Measurements from ENCODE around the gene SPATS2L. TPM values are rescaled to one million over a fixed set of nuclear protein-coding genes. Genes with fewer than 3 reads are reported as not detected.

Gene SPATS2L
- total RNA-seq, 2 donors from 2014 or later: 9.7 to 54.4 TPM

DNA sequence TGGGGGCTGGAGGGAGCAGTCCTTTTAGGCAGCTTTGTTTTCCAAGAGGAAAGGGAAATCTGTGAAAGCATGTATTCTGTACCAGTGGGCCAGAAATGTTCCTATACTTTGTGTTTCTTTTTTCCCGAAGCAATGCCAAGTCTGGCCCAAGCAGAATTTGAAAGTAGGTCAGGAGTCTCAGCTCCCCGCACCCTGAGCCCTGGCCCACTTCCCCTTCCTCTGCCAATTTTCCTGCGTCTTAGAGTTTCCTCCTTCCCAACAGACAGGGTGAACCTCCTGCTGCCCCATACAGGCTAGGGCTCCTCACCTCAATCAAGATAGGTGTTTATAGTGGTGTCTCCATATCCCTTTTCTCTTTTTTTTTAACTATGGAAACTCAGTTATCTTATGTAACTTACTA, 138.0 kb downstream of the SPATS2L start:
- H3K27ac Mint-ChIP-seq: no peak overlapping the region
- peaks cover 20% of the 10 kb centered on the region for H3K4me1 Mint-ChIP-seq
- no peaks in the 10 kb centered on the region for H3K36me3 Mint-ChIP-seq (ENCODE audit: low read depth)
- no peak overlapping the region for H3K4me3 Mint-ChIP-seq
- no peak for ATAC-seq (replicated peaks)
- H3K9me3 Mint-ChIP-seq: no peaks in the 10 kb centered on the region
- no peaks in the 10 kb centered on the region for H3K27me3 Mint-ChIP-seq

DNA sequence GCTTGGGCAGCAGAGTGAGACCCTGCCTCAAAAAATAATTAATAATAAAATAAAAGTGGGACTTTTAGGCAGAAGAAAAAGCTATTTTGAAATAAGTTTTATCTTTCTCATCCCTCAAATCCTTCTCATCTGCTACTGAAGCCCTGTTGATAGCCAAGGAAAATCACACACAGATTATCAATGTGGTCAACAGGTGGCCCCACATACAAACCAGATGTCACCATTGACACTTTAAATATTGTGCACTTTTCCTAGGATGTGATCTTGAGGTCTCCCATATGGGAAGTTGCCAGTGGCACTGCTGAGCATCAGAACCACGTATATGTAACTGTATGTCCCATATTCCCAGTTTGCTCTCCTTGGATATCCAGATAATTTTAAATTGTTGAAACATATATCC, 138.8 kb downstream of the SPATS2L start:
- ATAC-seq (replicated peaks): no peak
- H3K27me3 Mint-ChIP-seq: no peaks in the 10 kb centered on the region
- H3K36me3 Mint-ChIP-seq (ENCODE audit: low read depth): no peaks in the 10 kb centered on the region
- H3K27ac Mint-ChIP-seq: no peak overlapping the region
- no peak overlapping the region for H3K4me3 Mint-ChIP-seq
- peaks cover 20% of the 10 kb centered on the region for H3K4me1 Mint-ChIP-seq
- H3K9me3 Mint-ChIP-seq: no peaks in the 10 kb centered on the region

DNA sequence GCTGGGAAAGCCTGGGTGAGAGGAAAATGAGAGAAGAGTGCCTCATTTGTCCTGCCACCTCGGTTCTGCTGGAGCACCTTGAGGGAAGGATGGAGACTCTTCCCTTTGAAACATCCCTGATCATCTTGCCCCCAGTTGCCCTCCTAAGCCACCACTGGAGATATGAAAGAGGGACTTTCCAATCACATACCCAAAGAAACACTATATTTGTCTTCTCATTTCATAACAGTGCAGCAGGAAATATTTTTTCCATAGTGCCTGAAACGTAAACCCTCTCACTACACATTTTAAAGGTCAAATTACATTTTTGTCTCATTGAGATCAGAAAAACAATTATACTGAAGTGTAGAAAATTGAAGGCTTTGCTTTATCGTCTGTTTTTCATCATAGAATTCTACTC, 140.1 kb downstream of the SPATS2L start:
- Mint-ChIP-seq H3K4me1 (peaks cover 20% of the 10 kb centered on the region), H3K9me3 (no peaks in the 10 kb centered on the region), H3K27me3 (no peaks in the 10 kb centered on the region), H3K4me3 (peak overlapping the region; percentile 32), H3K36me3 (ENCODE audit: low read depth) (no peaks in the 10 kb centered on the region), H3K27ac (peak overlapping the region; percentile 83)
- peak; percentile 40 for ATAC-seq (replicated peaks)

DNA sequence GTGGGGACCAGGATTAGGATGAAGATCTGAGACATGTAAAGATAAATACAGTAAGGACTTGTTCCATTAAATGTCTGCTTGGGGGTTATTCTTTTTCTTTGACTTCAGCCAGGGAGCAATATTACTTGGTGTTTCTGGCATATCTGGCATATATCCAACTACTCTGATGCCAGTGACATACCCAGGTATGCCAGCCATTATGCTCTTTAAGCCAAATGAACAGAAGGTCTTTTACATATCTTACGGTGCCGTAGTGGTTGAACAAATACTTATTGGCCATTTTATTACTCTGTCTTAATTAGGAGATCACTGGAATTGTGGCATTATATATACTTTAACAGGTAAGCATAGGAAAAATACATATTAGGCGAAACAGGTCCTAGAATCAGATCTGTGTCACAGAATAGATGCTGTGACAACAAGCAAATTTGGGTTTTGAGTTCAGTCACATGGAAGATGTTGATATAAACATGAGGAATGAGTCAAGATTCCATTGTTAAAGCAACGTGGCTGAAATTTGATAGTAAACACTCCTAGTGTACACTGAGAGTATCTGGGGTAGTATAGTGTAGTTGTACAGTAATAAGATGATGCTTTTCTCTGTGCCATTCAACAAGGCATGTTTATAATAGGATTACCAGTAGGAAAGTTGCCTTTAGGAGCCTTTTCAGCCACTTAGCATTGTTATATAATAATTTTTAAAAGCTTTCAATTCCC, 140.8 kb downstream of the SPATS2L start:
- H3K9me3 Mint-ChIP-seq: no peaks in the 10 kb centered on the region
- H3K36me3 Mint-ChIP-seq (ENCODE audit: low read depth): no peaks in the 10 kb centered on the region
- peak overlapping the region; percentile 83 for H3K27ac Mint-ChIP-seq
- peak overlapping the region; percentile 32 for H3K4me3 Mint-ChIP-seq
- ATAC-seq (replicated peaks): peak; percentile 75
- no peaks in the 10 kb centered on the region for H3K27me3 Mint-ChIP-seq
- H3K4me1 Mint-ChIP-seq: peaks cover 20% of the 10 kb centered on the region

DNA sequence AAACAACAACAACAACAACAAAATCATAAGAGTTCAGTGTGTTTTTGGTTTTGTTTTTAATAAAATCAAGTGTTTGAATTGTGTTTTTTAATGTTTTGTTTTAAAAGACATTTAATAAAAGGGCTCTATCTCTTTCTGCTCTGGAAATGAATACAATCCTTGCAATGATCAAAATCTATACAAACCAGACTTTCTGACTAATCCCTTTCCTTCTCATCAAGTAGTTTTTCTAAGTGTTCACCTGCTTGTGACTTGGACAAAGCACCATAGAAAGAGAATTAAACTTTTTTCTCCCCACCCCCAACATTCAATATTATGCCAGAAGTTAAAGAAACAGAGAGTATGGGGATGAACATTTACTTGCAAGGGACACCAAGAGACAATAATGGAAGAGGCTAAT, 142.0 kb downstream of the SPATS2L start:
- H3K36me3 Mint-ChIP-seq (ENCODE audit: low read depth): no peaks in the 10 kb centered on the region
- H3K4me1 Mint-ChIP-seq: peaks cover 20% of the 10 kb centered on the region
- peak; percentile 61 for ATAC-seq (replicated peaks)

DNA sequence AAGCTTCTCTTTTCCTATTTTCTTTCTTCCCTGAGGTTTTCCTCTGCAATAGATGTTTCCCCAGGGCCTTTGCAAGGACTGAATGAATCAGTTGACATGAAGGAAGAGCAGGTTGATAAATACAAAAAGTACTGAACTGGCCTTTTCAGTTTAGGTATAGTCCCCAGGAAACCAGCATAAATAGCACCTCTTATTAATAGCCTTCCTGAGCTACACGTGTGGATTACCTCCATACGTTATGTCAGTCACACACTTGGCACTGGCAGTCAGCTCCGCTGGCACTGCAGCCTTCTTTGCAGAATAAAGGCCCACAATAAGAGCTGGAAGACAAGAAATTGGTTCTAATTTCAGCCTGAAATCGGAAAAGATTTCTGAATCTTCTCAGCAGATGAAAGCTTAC, 142.7 kb downstream of the SPATS2L start:
- no peak for ATAC-seq (replicated peaks)
- H3K27me3 Mint-ChIP-seq: peaks cover 3% of the 10 kb centered on the region
- no peaks in the 10 kb centered on the region for H3K9me3 Mint-ChIP-seq
- H3K36me3 Mint-ChIP-seq (ENCODE audit: low read depth): no peaks in the 10 kb centered on the region
- H3K27ac Mint-ChIP-seq: no peak overlapping the region
- no peak overlapping the region for H3K4me3 Mint-ChIP-seq
- peaks cover 23% of the 10 kb centered on the region for H3K4me1 Mint-ChIP-seq

More for the DNA sequence above, 142.0 kb downstream of the SPATS2L start:
- Mint-ChIP-seq H3K9me3 (no peaks in the 10 kb centered on the region), H3K27ac (peak overlapping the region; percentile 7), H3K27me3 (peaks cover 3% of the 10 kb centered on the region), H3K4me3 (no peak overlapping the region)

DNA sequence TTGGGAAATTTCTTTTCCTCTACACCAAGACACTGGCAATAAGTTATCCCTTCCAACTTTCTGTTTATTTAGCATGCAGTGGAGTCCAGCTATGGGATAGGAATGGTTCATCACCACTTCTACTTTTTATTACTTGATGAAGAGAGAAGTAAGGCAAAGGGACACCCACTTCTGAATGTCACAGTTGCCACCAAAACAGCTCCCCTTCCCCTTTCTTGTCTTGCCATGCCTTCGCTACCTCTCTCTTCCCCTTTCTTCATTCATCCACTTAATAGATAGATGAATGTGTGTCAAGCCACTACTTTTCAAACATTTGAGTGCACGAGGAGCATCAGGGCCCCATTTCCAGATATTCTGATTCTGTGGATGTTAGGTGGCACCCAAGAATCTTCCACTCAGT, 143.8 kb downstream of the SPATS2L start:
- Mint-ChIP-seq H3K36me3 (ENCODE audit: low read depth) (no peaks in the 10 kb centered on the region), H3K4me1 (peaks cover 34% of the 10 kb centered on the region), H3K27me3 (peaks cover 3% of the 10 kb centered on the region), H3K4me3 (no peak overlapping the region), H3K9me3 (no peaks in the 10 kb centered on the region), H3K27ac (no peak overlapping the region)
- ATAC-seq (replicated peaks): no peak

DNA sequence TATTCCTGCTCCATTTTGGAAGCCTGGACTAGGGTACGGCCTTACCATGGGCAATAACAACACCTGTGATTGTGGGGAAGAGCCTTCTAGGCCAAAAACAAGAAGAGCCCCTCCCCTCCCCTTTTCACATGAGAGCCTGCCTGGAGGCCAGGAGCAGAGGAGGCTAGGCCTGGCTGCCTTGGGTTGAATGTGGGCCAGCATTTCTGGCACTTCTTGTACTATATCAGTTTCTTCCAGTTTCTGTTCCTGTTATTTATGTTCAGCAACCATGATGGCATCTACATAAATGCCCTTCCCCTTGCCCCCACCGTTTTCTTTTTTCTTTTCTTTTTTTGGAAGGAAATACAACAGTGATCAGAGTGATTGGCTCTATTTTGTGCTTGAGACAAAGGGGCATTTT, 145.0 kb downstream of the SPATS2L start:
- H3K36me3 Mint-ChIP-seq (ENCODE audit: low read depth): no peaks in the 10 kb centered on the region
- peaks cover 43% of the 10 kb centered on the region for H3K4me1 Mint-ChIP-seq
- H3K27ac Mint-ChIP-seq: no peak overlapping the region
- ATAC-seq (replicated peaks): no peak
- no peak overlapping the region for H3K4me3 Mint-ChIP-seq
- no peaks in the 10 kb centered on the region for H3K9me3 Mint-ChIP-seq
- peaks cover 3% of the 10 kb centered on the region for H3K27me3 Mint-ChIP-seq

DNA sequence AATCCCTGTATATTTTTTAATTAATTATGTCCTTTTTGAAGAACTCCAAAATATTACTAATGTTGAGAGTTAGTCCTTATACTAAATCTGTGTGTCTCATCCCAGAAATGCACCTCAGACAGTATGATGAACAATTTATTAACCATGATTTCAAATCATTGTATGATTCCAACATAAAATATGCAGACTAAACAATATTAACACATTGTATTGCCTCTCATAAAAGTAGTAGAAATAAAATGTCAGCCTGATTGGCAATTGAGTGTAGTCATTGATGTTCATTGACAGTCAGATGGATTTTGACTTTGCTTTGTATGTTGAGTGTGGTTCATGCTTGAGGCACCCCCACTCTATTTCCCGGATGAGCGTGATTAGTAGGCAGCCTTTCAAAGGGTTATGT, 145.9 kb downstream of the SPATS2L start:
- H3K27me3 Mint-ChIP-seq: peaks cover 6% of the 10 kb centered on the region
- no peak for ATAC-seq (replicated peaks)
- no peaks in the 10 kb centered on the region for H3K9me3 Mint-ChIP-seq
- no peak overlapping the region for H3K27ac Mint-ChIP-seq
- peaks cover 40% of the 10 kb centered on the region for H3K4me1 Mint-ChIP-seq
- no peaks in the 10 kb centered on the region for H3K36me3 Mint-ChIP-seq (ENCODE audit: low read depth)
- no peak overlapping the region for H3K4me3 Mint-ChIP-seq

DNA sequence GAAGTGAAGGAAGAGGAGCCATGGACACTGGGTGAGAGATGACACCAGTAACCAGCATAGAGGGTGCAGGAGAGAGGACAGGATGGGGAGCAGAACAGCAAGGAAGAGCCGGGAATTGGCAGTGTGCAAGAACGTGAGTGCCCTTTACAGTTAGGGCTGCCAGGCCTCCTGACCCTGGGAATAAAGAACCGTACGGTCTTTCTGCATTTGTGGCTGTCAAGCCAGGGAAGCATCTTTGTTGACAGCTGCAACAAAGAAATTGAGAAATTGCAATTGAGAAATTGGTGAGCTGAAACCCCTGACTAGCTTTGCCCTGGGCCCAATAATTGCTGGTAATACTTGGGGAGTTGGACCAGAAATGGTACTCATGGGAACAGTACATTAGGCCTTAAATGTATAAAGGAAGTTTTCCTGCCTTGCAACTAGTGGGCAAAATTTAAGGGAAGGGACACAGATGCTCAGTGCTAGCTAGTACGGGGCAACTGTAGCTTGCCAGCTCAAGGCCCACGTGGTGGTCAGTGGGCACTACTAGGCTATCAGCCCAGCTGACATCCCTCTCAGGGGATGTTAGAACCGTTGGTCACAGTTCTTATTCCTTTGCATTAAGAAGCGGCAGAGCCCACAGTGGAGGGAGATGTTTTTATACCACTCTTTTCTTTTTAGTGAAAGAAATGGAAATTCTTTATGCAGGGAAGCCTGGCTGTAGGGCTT, 146.8 kb downstream of the SPATS2L start:
- Mint-ChIP-seq H3K27ac (no peak overlapping the region), H3K4me1 (peaks cover 37% of the 10 kb centered on the region), H3K27me3 (peaks cover 6% of the 10 kb centered on the region), H3K9me3 (no peaks in the 10 kb centered on the region), H3K4me3 (no peak overlapping the region), H3K36me3 (ENCODE audit: low read depth) (no peaks in the 10 kb centered on the region)
- ATAC-seq (replicated peaks): no peak

DNA sequence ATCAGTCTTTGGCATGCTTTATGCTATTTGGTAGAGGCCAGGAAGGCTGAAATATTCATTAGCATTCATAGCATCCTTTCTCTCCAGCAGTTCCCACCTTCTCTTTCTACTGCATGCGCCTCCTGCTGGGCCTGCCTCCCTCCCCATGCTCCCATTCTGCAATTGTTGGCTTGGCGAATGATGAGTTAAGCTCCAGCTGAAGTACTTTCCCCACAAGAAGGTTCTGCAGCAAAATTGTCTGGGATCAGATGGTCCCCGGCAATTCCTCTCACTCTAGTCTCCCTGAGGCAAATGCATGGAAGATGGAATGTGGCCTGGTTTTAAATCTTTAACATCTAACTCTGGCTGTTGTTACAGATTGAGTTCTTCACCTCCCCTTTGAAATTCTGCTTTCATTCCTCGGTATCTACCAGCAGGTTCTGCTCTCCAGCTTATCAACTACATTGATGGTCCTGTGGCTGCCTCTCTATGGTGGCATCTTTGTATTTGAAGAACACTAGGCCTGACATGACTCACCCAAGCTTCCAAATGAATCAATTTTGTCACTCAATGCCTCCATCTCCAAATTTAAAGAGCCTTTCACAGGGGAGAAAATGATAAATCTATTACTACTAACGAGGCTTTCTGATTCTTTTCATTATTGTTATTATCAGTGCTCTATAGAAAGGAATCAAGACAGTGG, 147.5 kb downstream of the SPATS2L start:
- no peaks in the 10 kb centered on the region for H3K36me3 Mint-ChIP-seq (ENCODE audit: low read depth)
- peak; percentile 36 for ATAC-seq (replicated peaks)
- peak overlapping the region; percentile 99 for H3K27ac Mint-ChIP-seq
- peaks cover 6% of the 10 kb centered on the region for H3K27me3 Mint-ChIP-seq
- peak overlapping the region; percentile 69 for H3K4me3 Mint-ChIP-seq
- H3K9me3 Mint-ChIP-seq: no peaks in the 10 kb centered on the region
- H3K4me1 Mint-ChIP-seq: peaks cover 30% of the 10 kb centered on the region

DNA sequence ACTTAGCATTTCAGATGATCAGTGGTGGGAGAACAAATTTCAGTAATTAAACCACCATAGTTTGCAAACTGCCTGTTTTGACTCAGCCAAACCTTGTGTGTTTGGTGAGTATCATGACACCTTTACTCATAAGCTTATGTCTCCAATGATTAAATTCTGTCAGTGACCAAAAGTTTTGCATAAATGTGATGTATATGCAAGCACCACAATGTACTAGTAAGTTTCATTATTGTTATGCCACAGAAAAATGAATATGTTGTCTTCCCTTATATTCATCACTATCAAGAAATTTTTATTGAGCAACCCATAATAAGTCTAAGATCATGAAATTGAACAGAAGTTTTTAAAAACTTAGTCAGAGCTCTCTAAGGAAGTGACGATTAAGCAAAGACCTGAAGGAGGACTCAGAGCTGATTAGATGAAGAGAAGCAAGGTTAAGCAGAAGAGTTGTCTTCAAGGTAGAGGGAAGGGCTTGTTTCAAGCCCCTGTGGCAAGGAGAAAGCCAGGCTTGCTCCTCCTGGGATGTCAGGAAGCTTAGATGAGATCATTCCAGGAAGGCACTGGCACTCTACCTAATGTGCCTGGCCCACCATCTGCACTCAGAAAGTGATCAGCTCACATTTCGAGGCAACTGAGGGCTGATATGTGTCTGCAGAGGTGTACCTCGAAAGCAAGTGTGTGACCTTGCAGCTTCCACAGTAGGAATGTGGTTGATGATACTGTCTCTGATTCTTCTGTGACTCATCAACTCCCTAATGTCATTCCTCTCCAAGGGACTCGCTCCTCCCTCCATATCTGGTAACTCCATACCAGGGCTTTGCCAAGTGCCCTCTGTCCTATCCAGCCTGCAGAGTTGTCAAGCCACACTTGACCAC, 148.7 kb downstream of the SPATS2L start:
- peak; percentile 84 for ATAC-seq (replicated peaks)
- no peaks in the 10 kb centered on the region for H3K9me3 Mint-ChIP-seq
- peak overlapping the region; percentile 99 for H3K27ac Mint-ChIP-seq
- H3K4me1 Mint-ChIP-seq: peaks cover 30% of the 10 kb centered on the region
- peaks cover 6% of the 10 kb centered on the region for H3K27me3 Mint-ChIP-seq
- no peaks in the 10 kb centered on the region for H3K36me3 Mint-ChIP-seq (ENCODE audit: low read depth)
- H3K4me3 Mint-ChIP-seq: peak overlapping the region; percentile 69

DNA sequence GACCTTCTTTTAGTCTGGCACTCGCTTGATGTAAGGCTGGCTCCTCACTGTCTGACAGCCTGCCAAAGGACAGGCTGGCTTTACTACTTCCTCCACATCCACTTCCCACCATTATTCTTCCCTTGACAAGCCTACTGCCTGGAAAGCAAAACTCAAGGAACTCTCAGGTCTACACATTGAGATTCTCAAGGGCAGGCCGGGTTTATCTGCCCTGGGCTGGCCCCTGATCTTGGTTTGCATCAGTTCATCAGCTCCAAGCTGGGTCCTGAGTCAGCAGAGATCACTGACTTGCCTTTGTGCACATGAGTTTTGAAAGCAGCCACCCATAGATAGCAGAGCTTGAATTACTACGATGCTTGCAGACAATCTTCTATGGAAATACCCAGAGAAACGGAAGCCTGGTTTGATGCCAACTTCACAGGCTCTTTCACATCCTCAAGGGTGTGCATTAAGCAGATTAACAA, 149.5 kb downstream of the SPATS2L start:
- Mint-ChIP-seq H3K27me3 (peaks cover 6% of the 10 kb centered on the region), H3K27ac (peak overlapping the region; percentile 99), H3K9me3 (no peaks in the 10 kb centered on the region), H3K36me3 (ENCODE audit: low read depth) (no peaks in the 10 kb centered on the region), H3K4me3 (peak overlapping the region; percentile 69), H3K4me1 (peaks cover 30% of the 10 kb centered on the region)
- peak; percentile 52 for ATAC-seq (replicated peaks)

DNA sequence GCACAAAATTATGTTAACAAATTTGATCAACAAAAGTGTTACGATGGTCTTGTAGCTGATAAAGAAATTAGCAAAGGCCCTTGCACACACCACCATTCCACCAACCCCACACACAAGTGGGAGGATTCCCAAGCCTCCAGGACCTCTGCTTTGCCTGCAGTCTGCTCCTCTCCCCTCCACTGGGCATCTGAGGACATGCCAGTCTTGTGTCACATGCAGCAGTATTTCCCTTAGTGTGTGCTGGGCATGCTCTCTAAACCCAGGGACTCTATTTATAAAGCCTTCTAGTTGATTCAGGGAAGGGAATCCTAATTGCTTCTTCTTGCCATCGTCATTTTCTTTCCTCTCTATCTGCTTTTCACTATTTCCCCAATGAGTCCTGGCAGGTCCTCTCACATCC, 150.1 kb downstream of the SPATS2L start:
- Mint-ChIP-seq H3K4me1 (peaks cover 30% of the 10 kb centered on the region), H3K4me3 (peak overlapping the region; percentile 69), H3K27me3 (peaks cover 6% of the 10 kb centered on the region), H3K27ac (peak overlapping the region; percentile 99), H3K36me3 (ENCODE audit: low read depth) (no peaks in the 10 kb centered on the region), H3K9me3 (no peaks in the 10 kb centered on the region)
- no peak for ATAC-seq (replicated peaks)
